Activated CD8-positive, alpha-beta memory T cell treated with anti-CD3 and anti-CD28 coated beads for 24 hours (primary cell): ENCODE measurements around the gene ZDHHC22.

ENCODE experiments used
- DNase-seq: peaks from one replicate; pipeline ENCODE4 v3.0.0-alpha.2; 2020

The ZDHHC22 gene

DNA sequence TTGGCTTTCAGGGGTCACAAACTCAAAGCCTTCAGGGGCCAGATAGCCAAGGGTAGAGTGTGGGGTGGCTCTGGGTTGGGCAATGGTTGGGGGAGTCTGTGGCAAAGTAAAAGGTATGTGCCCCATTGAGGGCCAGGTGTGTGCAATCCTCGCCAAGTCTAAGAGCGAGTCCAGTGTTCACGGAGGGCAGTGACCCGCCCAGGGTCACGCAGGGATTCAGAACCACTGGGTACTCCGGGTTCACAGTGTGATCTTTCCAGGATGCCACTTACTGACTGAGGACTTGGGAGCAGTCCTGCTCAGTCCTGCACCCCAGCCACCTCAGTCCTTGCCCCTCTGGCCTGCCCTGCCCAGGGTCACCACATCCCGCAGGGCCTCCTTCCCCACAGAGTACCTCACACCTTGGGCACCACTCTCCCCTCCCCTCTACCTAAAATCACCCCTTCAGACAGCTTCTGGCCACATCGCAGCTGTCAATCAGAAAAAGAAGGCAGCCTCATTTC, 15.7 kb downstream of the ZDHHC22 start:
- DNase-seq, result no peak

GRCh38 chr14:77125281-77125801, 16.2 kb downstream of the ZDHHC22 start:
- DNase-seq, result no peak

GRCh38 chr14:77124345-77125280, 17.0 kb downstream of the ZDHHC22 start:
- peak; percentile 84 for DNase-seq

DNA sequence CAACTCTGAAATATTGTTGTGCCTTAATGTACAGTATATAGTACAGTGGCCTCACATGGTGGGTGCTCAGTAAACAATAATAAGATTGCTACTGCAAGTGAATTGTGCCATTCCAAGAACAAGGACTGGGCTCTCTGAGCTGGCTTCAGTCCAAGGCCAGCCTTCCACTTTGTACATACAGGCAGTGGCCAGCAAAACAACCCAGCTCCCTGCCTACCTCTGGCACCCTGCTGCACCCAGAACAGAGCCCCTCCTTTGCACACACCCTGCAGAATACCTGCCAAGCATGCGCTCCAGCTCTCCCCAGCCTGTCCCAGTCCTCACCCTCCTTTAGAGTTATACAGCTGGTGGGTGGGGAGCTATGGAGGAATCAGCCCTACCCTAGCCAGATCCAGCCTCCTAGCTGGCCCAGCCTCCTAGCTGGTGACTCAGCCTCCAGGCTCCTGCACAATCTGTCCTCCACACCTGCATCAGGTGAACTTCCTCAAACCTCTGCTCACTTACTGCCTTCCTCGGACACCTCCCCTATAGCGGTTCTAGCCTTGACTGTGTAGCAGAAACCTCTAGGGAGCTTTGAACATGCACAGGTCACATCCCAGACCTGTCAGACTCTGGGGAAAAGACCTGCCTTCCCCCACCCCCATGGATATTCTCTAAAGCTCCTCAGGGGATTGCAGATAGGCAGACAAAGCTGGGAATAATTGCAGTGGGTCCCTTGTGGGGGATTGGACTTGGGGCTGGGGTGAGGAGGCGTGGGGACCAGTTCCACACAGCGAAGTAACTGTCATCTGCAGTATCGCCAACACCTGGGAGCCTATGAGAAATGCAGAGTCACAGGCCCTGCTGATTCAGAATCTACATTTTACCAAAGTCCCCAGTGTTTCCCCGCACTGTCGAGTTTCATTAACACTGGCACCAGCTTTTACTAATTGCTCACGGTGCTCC, 17.9 kb downstream of the ZDHHC22 start:
- DNase-seq, result no peak

- DNase-seq, result no peak
Observed at GRCh38 chr14:77122526-77123125, 19.0 kb downstream of the ZDHHC22 start.

GRCh38 chr14:77120771-77121743, 20.5 kb downstream of the ZDHHC22 start:
- peak; percentile 60 for DNase-seq

DNA sequence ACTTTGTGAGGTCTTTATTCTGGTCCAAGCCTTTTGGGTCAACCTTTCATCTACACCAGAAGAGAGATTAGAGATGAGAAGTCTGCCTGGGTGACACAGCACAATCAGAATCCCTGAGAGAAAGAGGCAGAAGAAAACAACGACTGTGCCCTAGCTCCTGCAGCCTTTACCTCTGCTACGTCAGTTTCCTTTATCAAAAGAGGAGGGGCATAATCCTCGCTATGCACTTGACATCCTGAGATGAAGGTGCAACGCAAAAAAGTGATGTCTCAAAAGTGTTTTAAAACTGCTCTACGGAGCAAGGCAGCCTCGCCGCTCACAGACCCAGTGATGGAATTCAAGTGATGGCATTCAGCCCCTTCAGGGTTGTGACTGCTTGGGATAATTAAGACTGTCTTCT, 21.7 kb downstream of the ZDHHC22 start:
- DNase-seq, result no peak

GRCh38 chr14:77116172-77116817, 25.3 kb downstream of the ZDHHC22 start:
- DNase-seq, result no peak

- DNase-seq, result no peak
Observed at GRCh38 chr14:77114609-77115008, 27.0 kb downstream of the ZDHHC22 start.

DNA sequence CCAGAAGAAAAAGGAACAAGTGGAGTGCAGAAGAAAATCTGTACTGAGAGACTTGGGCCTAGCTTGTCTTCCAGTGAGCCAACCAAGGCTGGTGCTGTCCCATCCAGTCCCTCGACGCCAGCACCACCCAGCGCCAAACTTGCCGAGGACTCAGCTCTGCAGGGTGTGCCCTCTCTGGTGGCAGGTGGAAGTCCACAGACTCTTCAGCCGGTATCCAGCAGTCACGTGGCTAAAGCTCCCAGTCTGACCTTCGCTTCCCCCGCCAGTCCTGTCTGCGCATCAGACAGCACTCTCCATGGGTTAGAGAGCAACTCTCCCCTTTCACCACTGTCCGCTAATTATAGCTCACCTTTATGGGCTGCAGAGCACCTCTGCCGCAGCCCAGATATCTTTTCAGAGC, 27.9 kb downstream of the ZDHHC22 start:
- DNase-seq, result no peak

DNA sequence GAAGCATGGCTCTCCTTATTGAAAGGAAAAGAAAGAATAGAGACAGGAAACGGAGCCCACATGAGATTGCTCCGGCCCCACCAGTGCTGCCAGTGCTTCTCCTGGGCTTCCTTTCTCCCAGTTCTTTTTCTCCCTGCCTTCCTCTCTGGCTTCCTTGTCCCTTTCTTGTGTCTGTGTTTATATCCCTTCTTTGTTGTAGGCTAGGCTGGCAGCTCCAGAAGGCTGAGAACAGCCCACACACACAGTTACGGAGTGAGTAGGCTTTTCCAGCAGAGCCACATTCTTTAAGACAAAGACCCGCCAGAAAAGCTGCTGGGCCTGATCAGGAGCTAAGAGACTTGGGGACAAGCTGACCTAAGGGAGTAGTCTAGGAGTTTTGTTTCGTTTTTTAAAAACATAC, 30.6 kb downstream of the ZDHHC22 start:
- no peak for DNase-seq

GRCh38 chr14:77110286-77110685, 31.3 kb downstream of the ZDHHC22 start:
- no peak for DNase-seq

GRCh38 chr14:77109656-77110055, 31.9 kb downstream of the ZDHHC22 start:
- DNase-seq, result no peak

- no peak for DNase-seq
Observed at GRCh38 chr14:77108753-77109152, 32.8 kb downstream of the ZDHHC22 start.

DNA sequence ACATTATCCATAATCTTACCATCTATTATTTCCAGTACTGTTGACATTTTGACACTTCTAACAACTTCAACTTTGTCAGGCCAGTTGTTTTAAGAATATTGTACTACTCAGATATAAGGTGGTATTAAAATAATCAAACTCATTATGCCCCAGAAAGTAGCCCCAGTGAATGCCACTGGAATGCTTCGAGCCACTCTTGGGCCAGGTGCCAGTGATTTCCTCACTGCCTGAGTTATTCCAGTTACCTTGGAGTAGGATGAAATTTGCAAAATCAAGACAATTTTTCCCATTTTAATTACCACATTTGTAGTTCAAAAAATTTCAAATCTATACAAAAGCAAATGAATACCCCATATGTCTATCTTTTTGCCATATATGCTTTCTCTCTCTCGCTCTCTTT, 34.4 kb downstream of the ZDHHC22 start:
- DNase-seq, result no peak

- no peak for DNase-seq
Observed at GRCh38 chr14:77106666-77107065, 34.9 kb downstream of the ZDHHC22 start.

GRCh38 chr14:77105145-77105939, 36.2 kb downstream of the ZDHHC22 start:
- no peak for DNase-seq

- no peak for DNase-seq
Observed at GRCh38 chr14:77104393-77104792, 37.2 kb downstream of the ZDHHC22 start.

DNA sequence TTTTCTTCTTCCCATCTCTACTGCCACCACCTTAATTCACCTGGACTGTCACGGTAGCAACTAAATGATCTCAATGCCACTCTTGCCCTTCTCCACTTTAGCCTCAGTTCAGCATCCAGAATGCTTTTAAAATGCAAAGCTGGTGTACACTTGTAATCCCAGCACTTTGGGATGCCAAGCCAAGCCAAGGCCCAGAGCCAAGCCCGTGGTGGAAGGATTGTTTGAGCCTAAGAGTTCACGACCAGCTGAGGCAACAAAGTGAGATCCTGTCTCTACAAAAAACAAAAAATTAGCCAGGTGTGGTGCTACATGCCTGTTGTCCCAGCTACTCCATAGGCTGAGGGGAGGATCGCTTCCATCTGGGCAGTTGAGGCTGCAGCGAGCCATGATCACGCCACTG, 37.6 kb downstream of the ZDHHC22 start:
- no peak for DNase-seq

DNA sequence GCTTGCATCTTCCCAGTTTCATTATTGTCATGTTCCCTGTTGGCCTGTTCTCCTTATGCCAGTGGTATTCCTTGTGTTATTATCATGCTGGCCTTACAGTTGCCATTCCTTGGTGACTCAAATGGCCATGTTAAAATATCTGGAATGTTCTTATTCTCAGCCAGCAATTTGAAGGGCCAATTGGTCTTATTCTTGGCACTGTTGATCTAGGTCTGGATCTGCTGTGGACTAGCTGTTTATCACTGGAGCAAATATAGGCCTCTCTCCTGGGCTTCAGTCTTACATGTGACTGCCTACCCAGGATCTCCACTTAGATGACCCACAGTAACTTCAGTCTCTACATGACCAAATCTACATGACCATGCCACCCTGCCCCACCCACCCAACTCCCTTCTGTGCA, 38.1 kb downstream of the ZDHHC22 start:
- no peak for DNase-seq
